ENCODE results near the gene CUBN. TPM values are rescaled to one million over a fixed set of nuclear protein-coding genes. Genes with fewer than 3 reads are reported as not detected.
"Not testable (repeated sequence)": the region's sequence is repeated elsewhere in the genome, so short reads cannot be mapped to it uniquely, and the experiment has no call there.

CUBN gene
- total and polyA plus RNA-seq, 4 donors = 5.1 to 10.6 (median 6.4) TPM

- no peak overlapping the region for H3K4me3 ChIP-seq (ENCODE audit: low read depth, low read length)
- WGBS (ENCODE audit: insufficient coverage) = 57% methylated on average over 2 of the region's 5 CpGs
- no peaks in the 10 kb centered on the region for H3K36me3 ChIP-seq (ENCODE audit: control insufficient read depth, insufficient read depth, low read length)
- H3K27me3 ChIP-seq (ENCODE audit: control insufficient read depth, insufficient read depth, low read length) = no peaks in the 10 kb centered on the region
- no peak overlapping the region for H3K27ac ChIP-seq (ENCODE audit: low read depth, low read length)
- no peaks in the 10 kb centered on the region for H3K4me1 ChIP-seq (ENCODE audit: control insufficient read depth, insufficient read depth, low read length)
- no peak for DNase-seq (ENCODE audit: low read depth in 4 of 6, low spot score in 6 of 6)
- no peaks in the 10 kb centered on the region for H3K9me3 ChIP-seq (ENCODE audit: control insufficient read depth, insufficient read depth, low read length)
Observed at GRCh38 chr10:17125206-17125893, 4.3 kb downstream of the CUBN start.

- 70% methylated on average over 3 of the region's 3 CpGs for WGBS (ENCODE audit: insufficient coverage)
- Histone ChIP-seq H3K36me3 (ENCODE audit: control insufficient read depth, insufficient read depth, low read length) (no peaks in the 10 kb centered on the region), H3K27me3 (ENCODE audit: control insufficient read depth, insufficient read depth, low read length) (no peaks in the 10 kb centered on the region), H3K4me3 (ENCODE audit: low read depth, low read length) (no peak overlapping the region), H3K27ac (ENCODE audit: low read depth, low read length) (peak overlapping the region; percentile 55), H3K4me1 (ENCODE audit: control insufficient read depth, insufficient read depth, low read length) (no peaks in the 10 kb centered on the region), H3K9me3 (ENCODE audit: control insufficient read depth, insufficient read depth, low read length) (no peaks in the 10 kb centered on the region)
- no peak for DNase-seq (ENCODE audit: low read depth in 4 of 6, low spot score in 6 of 6)
Observed at GRCh38 chr10:17123961-17124360, 5.7 kb downstream of the CUBN start.

- DNase-seq (ENCODE audit: low read depth in 4 of 6, low spot score in 6 of 6) = peak in 1 of 6 donors; percentile 30
- Histone ChIP-seq H3K36me3 (ENCODE audit: control insufficient read depth, insufficient read depth, low read length) (no peaks in the 10 kb centered on the region), H3K27ac (ENCODE audit: low read depth, low read length) (peak overlapping the region; percentile 55), H3K4me3 (ENCODE audit: low read depth, low read length) (no peak overlapping the region), H3K4me1 (ENCODE audit: control insufficient read depth, insufficient read depth, low read length) (no peaks in the 10 kb centered on the region), H3K27me3 (ENCODE audit: control insufficient read depth, insufficient read depth, low read length) (no peaks in the 10 kb centered on the region), H3K9me3 (ENCODE audit: control insufficient read depth, insufficient read depth, low read length) (no peaks in the 10 kb centered on the region)
- 78% methylated on average over 1 of the region's 5 CpGs for WGBS (ENCODE audit: insufficient coverage)
Observed at GRCh38 chr10:17122726-17123661, 6.6 kb downstream of the CUBN start.

GRCh38 chr10:17122052-17122451, 7.6 kb downstream of the CUBN start:
- DNase-seq (ENCODE audit: low read depth in 4 of 6, low spot score in 6 of 6) = no peak
- H3K4me3 ChIP-seq (ENCODE audit: low read depth, low read length) = no peak overlapping the region
- no peaks in the 10 kb centered on the region for H3K9me3 ChIP-seq (ENCODE audit: control insufficient read depth, insufficient read depth, low read length)
- no peaks in the 10 kb centered on the region for H3K36me3 ChIP-seq (ENCODE audit: control insufficient read depth, insufficient read depth, low read length)
- no peaks in the 10 kb centered on the region for H3K4me1 ChIP-seq (ENCODE audit: control insufficient read depth, insufficient read depth, low read length)
- peak overlapping the region; percentile 29 for H3K27ac ChIP-seq (ENCODE audit: low read depth, low read length)
- 94% methylated on average over 1 of the region's 2 CpGs for WGBS (ENCODE audit: insufficient coverage)
- H3K27me3 ChIP-seq (ENCODE audit: control insufficient read depth, insufficient read depth, low read length) = no peaks in the 10 kb centered on the region

GRCh38 chr10:17120694-17121093, 8.9 kb downstream of the CUBN start:
- no peak for DNase-seq (ENCODE audit: low read depth in 4 of 6, low spot score in 6 of 6)
- Histone ChIP-seq H3K27me3 (ENCODE audit: control insufficient read depth, insufficient read depth, low read length) (no peaks in the 10 kb centered on the region), H3K9me3 (ENCODE audit: control insufficient read depth, insufficient read depth, low read length) (no peaks in the 10 kb centered on the region), H3K4me1 (ENCODE audit: control insufficient read depth, insufficient read depth, low read length) (no peaks in the 10 kb centered on the region), H3K4me3 (ENCODE audit: low read depth, low read length) (no peak overlapping the region), H3K27ac (ENCODE audit: low read depth, low read length) (no peak overlapping the region), H3K36me3 (ENCODE audit: control insufficient read depth, insufficient read depth, low read length) (no peaks in the 10 kb centered on the region)
- WGBS (ENCODE audit: insufficient coverage) = no CpG with 5 or more reads among the region's 3 CpGs

- Histone ChIP-seq H3K27ac (ENCODE audit: low read depth, low read length) (no peak overlapping the region), H3K4me3 (ENCODE audit: low read depth, low read length) (no peak overlapping the region), H3K27me3 (ENCODE audit: control insufficient read depth, insufficient read depth, low read length) (no peaks in the 10 kb centered on the region), H3K4me1 (ENCODE audit: control insufficient read depth, insufficient read depth, low read length) (no peaks in the 10 kb centered on the region), H3K36me3 (ENCODE audit: control insufficient read depth, insufficient read depth, low read length) (no peaks in the 10 kb centered on the region), H3K9me3 (ENCODE audit: control insufficient read depth, insufficient read depth, low read length) (no peaks in the 10 kb centered on the region)
- DNase-seq (ENCODE audit: low read depth in 4 of 6, low spot score in 6 of 6) = no peak
- 83% methylated on average over 1 of the region's 3 CpGs for WGBS (ENCODE audit: insufficient coverage)
Observed at GRCh38 chr10:17119845-17120244, 9.8 kb downstream of the CUBN start.

- no peaks in the 10 kb centered on the region for H3K36me3 ChIP-seq (ENCODE audit: control insufficient read depth, insufficient read depth, low read length)
- no peak overlapping the region for H3K27ac ChIP-seq (ENCODE audit: low read depth, low read length)
- H3K9me3 ChIP-seq (ENCODE audit: control insufficient read depth, insufficient read depth, low read length) = no peaks in the 10 kb centered on the region
- H3K27me3 ChIP-seq (ENCODE audit: control insufficient read depth, insufficient read depth, low read length) = no peaks in the 10 kb centered on the region
- H3K4me1 ChIP-seq (ENCODE audit: control insufficient read depth, insufficient read depth, low read length) = no peaks in the 10 kb centered on the region
- no peak overlapping the region for H3K4me3 ChIP-seq (ENCODE audit: low read depth, low read length)
- no peak for DNase-seq (ENCODE audit: low read depth in 4 of 6, low spot score in 6 of 6)
- 90% methylated on average over 5 of the region's 5 CpGs for WGBS (ENCODE audit: insufficient coverage)
Observed at GRCh38 chr10:17116193-17116592, 13.4 kb downstream of the CUBN start.

GRCh38 chr10:17115683-17116082, 13.9 kb downstream of the CUBN start:
- Histone ChIP-seq H3K4me1 (ENCODE audit: control insufficient read depth, insufficient read depth, low read length) (no peaks in the 10 kb centered on the region), H3K4me3 (ENCODE audit: low read depth, low read length) (no peak overlapping the region), H3K27me3 (ENCODE audit: control insufficient read depth, insufficient read depth, low read length) (no peaks in the 10 kb centered on the region), H3K9me3 (ENCODE audit: control insufficient read depth, insufficient read depth, low read length) (no peaks in the 10 kb centered on the region), H3K27ac (ENCODE audit: low read depth, low read length) (no peak overlapping the region), H3K36me3 (ENCODE audit: control insufficient read depth, insufficient read depth, low read length) (no peaks in the 10 kb centered on the region)
- WGBS (ENCODE audit: insufficient coverage) = no CpG with 5 or more reads among the region's 5 CpGs
- DNase-seq (ENCODE audit: low read depth in 4 of 6, low spot score in 6 of 6) = no peak

GRCh38 chr10:17114878-17115444, 14.7 kb downstream of the CUBN start:
- not testable (repeated sequence) for H3K4me3 ChIP-seq (ENCODE audit: low read depth, low read length); H3K4me1 ChIP-seq (ENCODE audit: control insufficient read depth, insufficient read depth, low read length); H3K27me3 ChIP-seq (ENCODE audit: control insufficient read depth, insufficient read depth, low read length); H3K27ac ChIP-seq (ENCODE audit: low read depth, low read length); DNase-seq (ENCODE audit: low read depth in 4 of 6, low spot score in 6 of 6); H3K36me3 ChIP-seq (ENCODE audit: control insufficient read depth, insufficient read depth, low read length); H3K9me3 ChIP-seq (ENCODE audit: control insufficient read depth, insufficient read depth, low read length)
- WGBS (ENCODE audit: insufficient coverage) = 98% methylated on average over 9 of the region's 13 CpGs
